ENCODE data around the gene CALHM4.
"Not testable (repeated sequence)": the region's sequence is repeated elsewhere in the genome, so short reads cannot be mapped to it uniquely, and the experiment has no call there.

CALHM4 gene

DNA sequence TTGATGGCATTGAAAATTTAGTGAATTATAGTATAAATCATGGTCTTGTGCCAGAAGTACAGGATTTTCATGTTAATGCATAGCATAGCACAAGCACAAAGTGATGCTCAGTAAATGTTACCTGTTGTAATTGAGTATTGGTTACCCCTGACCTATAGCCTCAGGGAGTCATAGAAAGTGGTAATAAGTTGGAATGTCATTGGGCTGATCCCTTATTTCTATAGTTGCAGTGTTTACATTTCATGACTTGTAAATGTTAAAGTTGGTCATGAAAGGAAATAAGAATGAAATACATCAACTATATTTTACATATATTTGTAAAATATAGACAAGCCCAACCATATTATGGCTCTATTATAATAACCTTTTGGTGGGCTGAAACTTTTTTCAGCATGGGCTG, 24.8 kb downstream of the CALHM4 start:
- Histone ChIP-seq H3K4me1 (ENCODE audit: control insufficient read depth, insufficient read depth, low read length) (no peaks in the 10 kb centered on the region), H3K36me3 (ENCODE audit: control insufficient read depth, insufficient read depth, low read length) (peaks cover 20% of the 10 kb centered on the region), H3K27ac (ENCODE audit: low read depth, low read length) (no peak overlapping the region), H3K27me3 (ENCODE audit: control insufficient read depth, insufficient read depth, low read length) (no peaks in the 10 kb centered on the region), H3K4me3 (ENCODE audit: low read depth, low read length) (no peak overlapping the region), H3K9me3 (ENCODE audit: control insufficient read depth, insufficient read depth, low read depth, low read length) (no peaks in the 10 kb centered on the region), H3K9ac (ENCODE audit: low read length) (no peak overlapping the region)

DNA sequence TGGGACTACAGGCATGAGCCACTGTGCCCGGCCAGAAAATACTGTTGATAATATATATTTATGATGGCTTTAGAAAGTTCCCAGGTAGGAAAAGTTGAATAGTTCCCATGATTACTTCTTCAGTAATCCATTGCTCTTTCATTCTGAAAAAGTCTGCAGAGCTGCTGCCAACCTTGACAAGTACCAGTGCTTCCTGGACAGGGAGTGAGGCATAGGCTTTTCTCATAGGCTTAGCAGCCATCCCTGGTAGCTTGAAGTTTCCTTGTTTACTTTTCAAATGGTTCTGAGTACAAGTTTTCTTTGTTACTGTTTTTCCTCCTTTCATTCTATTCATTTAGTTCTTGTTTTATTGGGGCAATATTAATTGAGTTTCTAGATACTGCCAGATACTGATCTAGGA, 25.6 kb downstream of the CALHM4 start:
- H3K27me3 ChIP-seq (ENCODE audit: control insufficient read depth, insufficient read depth, low read length) = no peaks in the 10 kb centered on the region
- peaks cover 23% of the 10 kb centered on the region for H3K36me3 ChIP-seq (ENCODE audit: control insufficient read depth, insufficient read depth, low read length)
- H3K4me1 ChIP-seq (ENCODE audit: control insufficient read depth, insufficient read depth, low read length) = no peaks in the 10 kb centered on the region
- H3K9ac ChIP-seq (ENCODE audit: low read length) = no peak overlapping the region
- no peak overlapping the region for H3K27ac ChIP-seq (ENCODE audit: low read depth, low read length)
- H3K4me3 ChIP-seq (ENCODE audit: low read depth, low read length) = no peak overlapping the region
- H3K9me3 ChIP-seq (ENCODE audit: control insufficient read depth, insufficient read depth, low read depth, low read length) = no peaks in the 10 kb centered on the region

DNA sequence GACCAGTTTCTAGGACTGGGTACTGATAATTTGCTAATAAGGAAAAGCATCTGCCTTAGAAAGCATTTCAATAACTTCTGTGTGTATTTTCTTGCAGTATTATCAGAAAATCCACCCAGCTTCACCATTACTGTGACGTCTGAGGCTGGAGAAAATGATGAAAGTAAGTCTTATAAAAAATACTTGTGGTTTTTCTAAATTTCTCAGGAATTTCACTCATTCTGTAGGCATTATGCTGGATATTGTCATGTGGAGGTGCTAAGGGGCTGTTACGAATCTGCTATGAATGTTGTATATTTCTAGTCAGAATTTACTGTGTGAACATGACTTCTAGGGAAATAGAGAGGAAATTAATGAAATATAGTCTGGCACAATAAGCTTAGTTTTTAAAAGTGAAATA, 26.6 kb downstream of the CALHM4 start:
- no peak overlapping the region for H3K4me3 ChIP-seq (ENCODE audit: low read depth, low read length)
- no peaks in the 10 kb centered on the region for H3K4me1 ChIP-seq (ENCODE audit: control insufficient read depth, insufficient read depth, low read length)
- H3K36me3 ChIP-seq (ENCODE audit: control insufficient read depth, insufficient read depth, low read length) = peaks cover 34% of the 10 kb centered on the region
- H3K27ac ChIP-seq (ENCODE audit: low read depth, low read length) = no peak overlapping the region
- no peaks in the 10 kb centered on the region for H3K27me3 ChIP-seq (ENCODE audit: control insufficient read depth, insufficient read depth, low read length)
- H3K9me3 ChIP-seq (ENCODE audit: control insufficient read depth, insufficient read depth, low read depth, low read length) = no peaks in the 10 kb centered on the region
- H3K9ac ChIP-seq (ENCODE audit: low read length) = no peak overlapping the region

DNA sequence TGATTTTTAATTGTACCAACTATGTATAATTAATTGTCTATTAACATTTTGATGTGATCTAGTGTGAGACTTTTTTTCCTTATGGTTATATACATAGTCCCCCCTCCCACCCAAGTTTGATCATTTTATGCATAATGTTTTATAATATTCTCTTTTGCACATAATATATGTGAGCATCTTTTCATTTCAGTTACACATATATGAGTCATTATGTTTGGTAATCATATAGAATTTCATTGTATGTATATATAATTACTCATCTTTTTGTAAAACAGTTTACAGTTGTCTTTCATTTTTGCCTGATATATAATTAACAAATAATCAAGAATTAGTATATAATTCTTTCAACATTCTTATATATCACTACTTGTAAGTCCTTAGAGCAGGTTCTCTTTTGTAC, 32.7 kb downstream of the CALHM4 start:
- no peak overlapping the region for H3K27ac ChIP-seq (ENCODE audit: low read depth, low read length)
- no peak overlapping the region for H3K9ac ChIP-seq (ENCODE audit: low read length)
- H3K4me1 ChIP-seq (ENCODE audit: control insufficient read depth, insufficient read depth, low read length) = no peaks in the 10 kb centered on the region
- H3K27me3 ChIP-seq (ENCODE audit: control insufficient read depth, insufficient read depth, low read length) = no peaks in the 10 kb centered on the region
- no peaks in the 10 kb centered on the region for H3K9me3 ChIP-seq (ENCODE audit: control insufficient read depth, insufficient read depth, low read depth, low read length)
- no peak overlapping the region for H3K4me3 ChIP-seq (ENCODE audit: low read depth, low read length)
- H3K36me3 ChIP-seq (ENCODE audit: control insufficient read depth, insufficient read depth, low read length) = peaks cover 58% of the 10 kb centered on the region

DNA sequence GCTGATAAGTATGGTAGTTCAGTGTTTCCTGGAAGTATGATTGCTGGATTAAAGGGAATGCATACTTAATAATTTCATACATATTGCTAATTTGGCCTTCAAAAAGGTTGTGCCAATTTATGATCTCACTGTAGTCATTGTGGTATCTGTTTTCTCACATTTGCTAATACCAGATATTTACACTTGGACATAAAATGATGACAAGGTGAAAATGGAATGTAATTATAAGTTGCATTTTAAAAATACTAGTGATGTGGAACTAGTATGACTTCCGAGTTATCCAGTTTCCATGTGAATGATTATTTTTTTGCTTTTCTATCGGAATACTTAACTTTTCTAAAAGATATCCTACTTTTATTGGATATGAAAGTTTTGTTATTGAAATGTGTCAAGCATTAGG, 33.2 kb downstream of the CALHM4 start:
- H3K27me3 ChIP-seq (ENCODE audit: control insufficient read depth, insufficient read depth, low read length) = no peaks in the 10 kb centered on the region
- no peak overlapping the region for H3K27ac ChIP-seq (ENCODE audit: low read depth, low read length)
- H3K9ac ChIP-seq (ENCODE audit: low read length) = no peak overlapping the region
- H3K36me3 ChIP-seq (ENCODE audit: control insufficient read depth, insufficient read depth, low read length) = peaks cover 58% of the 10 kb centered on the region
- no peaks in the 10 kb centered on the region for H3K4me1 ChIP-seq (ENCODE audit: control insufficient read depth, insufficient read depth, low read length)
- no peak overlapping the region for H3K4me3 ChIP-seq (ENCODE audit: low read depth, low read length)
- H3K9me3 ChIP-seq (ENCODE audit: control insufficient read depth, insufficient read depth, low read depth, low read length) = no peaks in the 10 kb centered on the region

DNA sequence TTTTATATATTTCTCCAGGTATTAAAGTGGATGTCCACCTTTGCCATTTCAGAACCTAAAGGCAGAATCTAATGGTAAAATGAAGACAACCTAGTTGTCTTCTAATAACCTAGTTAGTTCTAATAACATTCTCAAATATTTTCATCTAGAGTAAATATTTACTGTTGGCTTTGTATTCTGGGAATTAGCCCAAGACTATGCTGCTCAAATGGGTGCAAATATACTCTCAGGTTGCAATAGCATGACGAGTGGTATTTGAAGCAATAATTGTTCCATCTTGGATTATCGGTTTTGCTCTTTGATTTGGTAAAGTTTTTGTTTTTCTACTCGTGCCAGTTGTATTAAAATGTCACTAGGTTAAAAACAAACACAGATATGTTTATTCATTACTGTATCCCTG, 41.7 kb downstream of the CALHM4 start:
- Histone ChIP-seq H3K36me3 (ENCODE audit: control insufficient read depth, insufficient read depth, low read length) (peaks cover 39% of the 10 kb centered on the region), H3K4me3 (ENCODE audit: low read depth, low read length) (no peak overlapping the region), H3K27ac (ENCODE audit: low read depth, low read length) (no peak overlapping the region), H3K27me3 (ENCODE audit: control insufficient read depth, insufficient read depth, low read length) (no peaks in the 10 kb centered on the region), H3K9ac (ENCODE audit: low read length) (no peak overlapping the region), H3K9me3 (ENCODE audit: control insufficient read depth, insufficient read depth, low read depth, low read length) (no peaks in the 10 kb centered on the region), H3K4me1 (ENCODE audit: control insufficient read depth, insufficient read depth, low read length) (no peaks in the 10 kb centered on the region)

DNA sequence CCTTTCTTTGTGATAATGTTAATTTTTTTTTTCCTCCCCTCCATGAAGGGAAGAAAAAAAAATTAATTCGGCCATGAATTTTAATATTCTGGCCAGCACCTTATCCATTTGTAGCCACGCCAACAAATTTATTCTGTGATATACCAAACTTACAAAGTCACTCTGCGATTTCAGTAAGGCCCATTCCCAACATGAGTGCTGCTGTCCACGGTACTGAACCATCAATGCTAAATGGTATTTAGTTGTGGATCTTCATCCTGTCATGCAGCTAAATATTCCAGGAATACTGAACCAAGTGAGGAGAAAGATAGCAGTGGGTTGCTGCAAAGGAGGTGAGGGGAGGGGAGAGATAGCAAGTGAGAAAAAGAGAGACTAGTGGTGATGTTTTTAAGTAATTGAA, 43.3 kb downstream of the CALHM4 start:
- Histone ChIP-seq H3K4me1 (ENCODE audit: control insufficient read depth, insufficient read depth, low read length) (no peaks in the 10 kb centered on the region), H3K27me3 (ENCODE audit: control insufficient read depth, insufficient read depth, low read length) (no peaks in the 10 kb centered on the region), H3K36me3 (ENCODE audit: control insufficient read depth, insufficient read depth, low read length) (peaks cover 24% of the 10 kb centered on the region), H3K9me3 (ENCODE audit: control insufficient read depth, insufficient read depth, low read depth, low read length) (no peaks in the 10 kb centered on the region), H3K9ac (ENCODE audit: low read length) (no peak overlapping the region), H3K4me3 (ENCODE audit: low read depth, low read length) (no peak overlapping the region), H3K27ac (ENCODE audit: low read depth, low read length) (no peak overlapping the region)

DNA sequence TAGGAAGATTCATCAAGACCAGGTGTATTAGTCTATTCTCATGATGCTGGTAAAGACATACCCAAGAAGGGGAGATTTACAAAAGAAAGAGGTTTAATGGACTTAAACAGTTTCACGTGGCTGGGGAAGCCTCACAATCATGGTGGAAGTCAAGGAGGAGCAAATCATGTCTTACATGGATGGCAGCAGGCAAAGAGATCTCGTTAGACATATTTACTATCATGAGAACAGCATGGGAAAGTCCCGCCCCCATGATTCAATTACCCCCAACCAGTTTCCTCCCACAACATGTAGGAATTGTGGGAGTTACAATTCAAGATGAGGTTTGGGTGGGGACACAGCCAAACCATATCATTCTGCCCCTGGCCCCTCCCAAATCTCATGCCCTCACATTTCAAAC, 50.4 kb downstream of the CALHM4 start:
- H3K9me3 ChIP-seq (ENCODE audit: control insufficient read depth, insufficient read depth, low read depth, low read length); H3K27ac ChIP-seq (ENCODE audit: low read depth, low read length); H3K27me3 ChIP-seq (ENCODE audit: control insufficient read depth, insufficient read depth, low read length); H3K9ac ChIP-seq (ENCODE audit: low read length); H3K4me1 ChIP-seq (ENCODE audit: control insufficient read depth, insufficient read depth, low read length); H3K4me3 ChIP-seq (ENCODE audit: low read depth, low read length); H3K36me3 ChIP-seq (ENCODE audit: control insufficient read depth, insufficient read depth, low read length): not testable (repeated sequence)

DNA sequence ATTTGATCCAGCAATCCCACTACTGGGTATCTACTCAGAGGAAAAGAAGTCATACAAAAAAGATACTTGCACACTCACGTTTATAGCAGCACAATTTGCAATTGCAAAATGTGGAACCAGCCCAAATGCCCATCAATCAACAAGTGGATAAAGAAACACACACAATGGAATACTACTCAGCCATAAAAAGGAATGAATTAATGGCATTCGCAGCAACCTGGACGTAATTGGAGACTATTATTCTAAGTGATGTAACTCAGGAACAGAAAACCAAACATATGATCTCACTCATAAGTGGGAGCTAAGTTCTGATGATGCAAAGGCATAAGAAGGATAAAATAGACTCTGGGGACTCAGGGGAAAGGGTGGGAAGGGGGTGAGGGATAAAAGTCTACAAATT, 51.3 kb downstream of the CALHM4 start:
- not testable (repeated sequence) for H3K4me3 ChIP-seq (ENCODE audit: low read depth, low read length); H3K9me3 ChIP-seq (ENCODE audit: control insufficient read depth, insufficient read depth, low read depth, low read length); H3K27me3 ChIP-seq (ENCODE audit: control insufficient read depth, insufficient read depth, low read length); H3K9ac ChIP-seq (ENCODE audit: low read length); H3K36me3 ChIP-seq (ENCODE audit: control insufficient read depth, insufficient read depth, low read length); H3K27ac ChIP-seq (ENCODE audit: low read depth, low read length); H3K4me1 ChIP-seq (ENCODE audit: control insufficient read depth, insufficient read depth, low read length)

DNA sequence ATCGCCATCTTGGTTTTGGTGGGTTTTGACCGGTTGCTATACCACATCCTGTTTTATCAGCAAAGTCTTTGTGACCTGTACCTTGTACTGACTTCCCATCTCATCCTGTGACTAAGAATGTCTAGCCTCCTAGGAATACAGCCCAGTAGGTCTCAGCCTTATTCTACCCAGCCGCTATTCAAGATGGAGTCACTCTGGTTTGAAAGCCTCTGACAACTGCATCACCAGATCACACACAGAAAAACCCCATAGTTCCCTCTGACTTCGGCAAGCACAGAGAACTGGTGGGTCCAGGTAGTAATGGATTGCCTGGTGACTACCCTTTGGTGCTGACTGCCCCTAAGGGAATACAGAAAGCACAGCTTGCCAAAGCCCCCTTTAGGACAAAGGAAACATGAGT, 52.4 kb downstream of the CALHM4 start:
- Histone ChIP-seq H3K27me3 (ENCODE audit: control insufficient read depth, insufficient read depth, low read length) (no peaks in the 10 kb centered on the region), H3K4me1 (ENCODE audit: control insufficient read depth, insufficient read depth, low read length) (peaks cover 1% of the 10 kb centered on the region), H3K9me3 (ENCODE audit: control insufficient read depth, insufficient read depth, low read depth, low read length) (peaks cover 2% of the 10 kb centered on the region; the same call in 1 of the 2 replicates), H3K4me3 (ENCODE audit: low read depth, low read length) (no peak overlapping the region), H3K9ac (ENCODE audit: low read length) (no peak overlapping the region), H3K27ac (ENCODE audit: low read depth, low read length) (no peak overlapping the region), H3K36me3 (ENCODE audit: control insufficient read depth, insufficient read depth, low read length) (no peaks in the 10 kb centered on the region; the same call in 1 of the 2 replicates)

Data from HUES6 (cell line).